GF-D8 (cell line): Measurements from ENCODE around the gene CCDC69.
A peak's percentile ranks its signal among the peaks of the same experiment; 100 is the strongest.

Experiments
- DNase-seq: peaks from one replicate; lab custom pipeline; 2025; lab: John Stamatoyannopoulos, UW

Gene CCDC69

GRCh38 chr5:151164687-151165392 is 59.1 kb downstream of the CCDC69 start:
- DNase-seq, result peak; percentile 48

DNA sequence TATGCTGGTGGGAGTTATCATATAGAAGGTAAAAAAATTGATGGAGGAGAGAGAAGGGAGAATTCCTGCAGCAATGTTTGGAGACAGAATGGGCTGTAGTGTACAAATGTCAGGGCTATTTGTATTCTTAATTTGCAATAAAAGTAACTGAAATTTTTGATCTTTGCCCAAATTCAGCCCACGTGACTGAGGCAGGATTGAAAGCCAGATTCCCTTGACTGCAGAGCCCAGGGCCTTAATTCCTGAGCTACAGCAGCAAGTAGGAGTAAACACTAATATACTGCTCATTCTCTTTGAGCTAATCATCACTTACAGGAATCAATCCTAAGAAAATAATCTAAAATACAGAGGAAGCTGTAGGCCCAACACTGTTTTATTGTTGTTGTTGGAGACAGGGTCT is 61.1 kb downstream of the CCDC69 start:
- DNase-seq, result no peak

- no peak for DNase-seq
Measured at GRCh38 chr5:151159649-151160373, 64.1 kb downstream of the CCDC69 start.

- DNase-seq, result peak; percentile 21
Measured at GRCh38 chr5:151158287-151158661, 65.6 kb downstream of the CCDC69 start.

GRCh38 chr5:151157426-151158286 is 66.2 kb downstream of the CCDC69 start, which contains the start of gene ANXA6:
ANXA6 (minus strand) TSS chr5:151157779; CDS start chr5:151147901, 9,878 bp downstream.
- DNase-seq, result peak; percentile 47

DNA sequence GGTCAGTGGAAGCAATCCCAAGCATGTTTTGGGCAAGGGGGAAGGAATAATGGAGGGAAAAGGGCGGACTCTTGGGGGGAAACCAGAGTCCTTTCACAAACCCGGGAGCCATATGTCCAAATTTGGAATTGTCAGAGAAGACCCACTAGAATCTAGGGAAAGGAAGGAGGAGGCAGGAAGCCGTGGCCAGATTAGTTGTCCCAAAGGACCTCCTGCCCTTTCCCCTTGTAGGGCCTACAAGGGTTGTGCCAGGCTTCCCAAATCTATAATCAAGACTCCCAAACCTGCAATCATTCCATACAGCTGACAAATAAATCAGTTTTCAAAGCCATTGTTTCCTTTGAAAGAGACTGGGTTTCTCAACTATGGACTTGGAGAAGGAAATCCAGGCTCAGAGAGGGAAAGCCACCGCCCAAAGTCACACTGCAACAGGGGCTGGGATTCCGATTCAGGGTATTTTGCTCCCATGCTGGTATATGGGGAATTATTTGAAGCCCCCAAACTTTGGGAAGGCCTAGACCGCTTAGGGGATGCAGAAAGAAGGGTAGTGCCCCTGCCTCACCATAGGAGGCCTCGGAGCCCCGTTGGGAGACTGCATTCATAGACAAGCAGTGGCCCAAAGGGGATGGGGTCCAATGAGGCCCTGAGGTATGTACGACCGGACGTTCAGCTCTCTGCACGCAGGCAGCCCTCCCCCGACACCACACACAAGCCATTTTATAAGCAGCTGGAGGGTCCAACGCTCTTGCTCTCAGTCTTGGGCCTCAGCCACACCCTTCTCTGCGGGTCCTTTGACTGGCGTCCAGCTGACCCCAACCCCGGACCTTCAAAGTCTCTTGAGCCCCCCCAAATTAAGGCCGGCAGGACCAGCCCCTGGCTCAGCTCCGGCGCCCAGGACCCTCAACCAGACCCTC is 67.1 kb downstream of the CCDC69 start:
- DNase-seq, result no peak

DNA sequence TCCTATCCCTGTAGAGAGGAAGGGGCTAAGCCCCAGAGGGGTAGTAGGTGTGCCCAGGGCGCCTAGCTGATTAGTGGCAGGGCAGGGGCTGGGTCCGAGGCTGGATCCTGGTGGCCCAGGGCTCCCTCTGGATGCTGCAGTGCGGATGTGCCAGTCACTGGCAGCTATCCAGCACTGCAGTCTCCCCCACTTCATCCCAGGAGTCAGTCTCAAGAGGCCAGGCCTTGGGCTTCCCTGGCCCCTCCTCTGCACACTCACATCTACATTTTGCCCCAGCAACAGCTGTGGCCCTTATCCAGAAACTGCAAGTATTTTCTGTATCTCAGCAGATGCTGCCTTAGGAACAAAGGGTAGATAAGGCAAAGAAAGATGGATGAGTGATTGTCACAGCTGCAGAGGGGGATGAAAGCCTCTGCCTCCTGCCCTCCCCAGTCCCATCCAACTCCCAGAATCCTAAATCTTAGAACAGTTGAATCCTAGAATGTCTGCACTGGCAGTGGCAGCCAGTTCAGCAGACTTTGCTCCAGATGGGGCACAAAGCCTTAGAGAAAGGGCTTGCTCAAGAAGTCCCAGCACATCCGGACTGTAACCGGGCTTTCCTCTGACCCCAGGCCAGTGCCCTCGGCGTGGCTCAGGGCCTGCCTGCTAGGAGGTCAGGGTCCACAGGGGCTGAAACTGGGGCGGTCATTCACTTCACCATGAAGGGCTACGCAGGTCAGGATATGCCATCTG is 68.0 kb downstream of the CCDC69 start:
- no peak for DNase-seq

GRCh38 chr5:151154931-151155774 is 68.7 kb downstream of the CCDC69 start:
- peak; percentile 21 for DNase-seq

- no peak for DNase-seq
Measured at GRCh38 chr5:151153766-151154272, 70.1 kb downstream of the CCDC69 start.

GRCh38 chr5:151153300-151153699 is 70.6 kb downstream of the CCDC69 start:
- DNase-seq, result no peak

DNA sequence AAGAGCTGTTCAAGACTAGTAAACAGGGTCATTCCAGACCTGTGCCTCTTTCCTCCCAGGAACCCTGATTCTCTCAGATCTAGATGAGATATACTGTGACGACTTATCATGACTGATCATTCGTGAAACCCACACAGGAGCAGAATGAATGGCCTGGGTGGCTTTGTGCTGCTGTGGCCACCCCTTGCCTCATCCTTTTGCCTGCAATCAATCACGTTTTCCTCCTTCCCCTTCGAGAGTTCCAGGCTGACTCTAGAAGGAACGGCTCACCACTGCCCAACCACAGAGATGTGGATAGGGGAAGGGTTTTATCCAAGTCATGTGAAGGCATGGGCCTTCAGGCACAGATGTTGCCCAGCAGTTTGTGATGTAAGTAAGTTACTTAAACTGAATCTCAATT is 72.1 kb downstream of the CCDC69 start:
- peak; percentile 97 for DNase-seq

- DNase-seq, result no peak
Measured at GRCh38 chr5:151151263-151151660, 72.6 kb downstream of the CCDC69 start.

- DNase-seq, result peak; percentile 96
Measured at GRCh38 chr5:151150471-151151262, 73.2 kb downstream of the CCDC69 start.

DNA sequence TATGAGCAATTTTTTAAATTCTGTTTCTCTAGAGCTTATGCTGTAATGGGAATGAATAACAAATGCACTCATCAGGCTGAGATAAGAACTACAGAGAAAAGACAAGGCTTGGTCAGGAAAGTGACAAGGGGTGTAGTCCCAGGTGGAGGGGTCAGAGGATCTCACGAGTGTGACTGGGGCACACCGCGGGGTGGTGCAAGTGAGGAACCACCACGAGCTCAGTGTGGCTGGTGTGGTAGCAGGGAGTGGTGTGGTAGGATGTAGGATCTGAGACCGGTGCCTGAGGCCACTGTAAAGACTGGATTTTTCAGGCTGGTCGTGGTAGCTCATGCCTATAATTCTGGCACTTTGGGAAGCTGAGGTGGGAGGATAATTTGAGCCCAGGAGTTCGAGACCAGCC is 75.3 kb downstream of the CCDC69 start:
- DNase-seq, result no peak

DNA sequence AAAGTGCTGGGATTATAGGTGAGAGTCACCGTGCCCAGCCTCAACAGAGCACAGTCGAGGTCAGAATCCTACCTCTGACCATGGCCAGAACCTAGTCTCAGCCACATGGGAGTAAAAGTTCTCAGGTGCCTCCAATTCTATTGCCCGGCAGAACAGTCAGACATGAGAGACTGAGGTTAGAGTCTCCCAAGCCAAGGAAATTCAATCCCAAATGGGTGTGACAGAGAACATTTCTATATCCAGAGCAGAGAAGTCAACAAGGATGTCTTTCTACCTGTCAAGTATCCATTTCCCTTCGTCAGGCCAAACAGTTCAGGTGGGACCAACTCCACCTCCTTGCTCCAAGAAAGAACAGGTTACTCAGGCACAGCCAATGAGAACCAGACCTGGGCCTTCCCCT is 76.9 kb downstream of the CCDC69 start:
- DNase-seq, result no peak

DNA sequence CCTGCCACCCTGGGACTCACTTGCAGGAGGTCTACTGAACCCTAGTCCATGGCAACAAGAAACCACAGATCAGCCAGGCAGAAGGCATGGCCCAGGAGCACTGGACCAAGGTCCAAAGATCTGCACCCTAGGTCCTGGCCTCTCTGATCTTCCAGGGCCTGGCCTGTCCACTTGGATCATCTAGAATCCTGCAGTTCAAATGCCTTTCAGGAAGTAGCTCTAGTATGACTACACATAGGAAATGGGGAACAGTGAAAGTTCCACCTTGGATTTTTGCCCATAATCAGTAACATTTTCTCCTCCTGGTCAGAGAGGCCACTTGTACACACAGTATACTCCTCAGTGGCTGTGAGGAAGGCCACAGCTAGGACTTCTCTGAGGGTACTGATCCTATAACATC is 77.8 kb downstream of the CCDC69 start:
- no peak for DNase-seq

- DNase-seq, result no peak
Measured at GRCh38 chr5:151144922-151145321, 79.0 kb downstream of the CCDC69 start.

- no peak for DNase-seq
Measured at GRCh38 chr5:151144275-151144674, 79.6 kb downstream of the CCDC69 start.

DNA sequence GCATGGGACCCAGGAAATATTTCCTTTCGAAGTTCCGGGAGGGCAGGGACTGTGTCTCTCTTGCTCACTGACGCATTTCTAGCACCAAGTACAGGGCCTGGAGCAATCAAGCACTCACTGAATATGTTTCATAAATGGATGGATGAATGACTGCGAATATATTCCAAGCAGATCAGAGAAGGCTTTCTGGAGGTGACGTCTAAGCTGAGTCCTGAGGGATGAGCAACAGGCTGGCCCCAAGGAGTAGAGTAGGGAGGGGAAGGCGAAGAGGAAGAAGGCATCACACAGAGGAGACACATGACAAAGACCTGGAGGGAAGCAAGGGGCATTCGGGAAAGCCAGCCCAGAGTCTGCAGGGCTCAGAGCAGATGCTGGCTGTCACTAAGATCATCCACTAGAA is 80.2 kb downstream of the CCDC69 start:
- DNase-seq, result no peak
